Natural killer cell (primary cell): ENCODE measurements around the gene AZU1. TPM values are rescaled to one million over a fixed set of nuclear protein-coding genes. Genes with fewer than 3 reads are reported as not detected.
"Not testable (repeated sequence)": the region's sequence is repeated elsewhere in the genome, so short reads cannot be mapped to it uniquely, and the experiment has no call there.

Experiments
- ATAC-seq, 3 donors: fragments of 150-1000 bp in 2 of 3; fragments of 200-7000 bp in 1 of 3; cut with Tn5 transposase; 1 replicate in 1 of 3; 2 replicates in 2 of 3; pipeline ENCODE4 v1.10.0; 2021; ENCODE audit warnings: mild to moderate bottlenecking in 2 of 3, moderate library complexity in 2 of 3
- DNase-seq, 2 donors: peaks; one replicate each; pipeline versions ENCODE4 v3.0.0 to v3.0.0-alpha.2; 2013 to 2021; ENCODE audit warnings: mixed read lengths in 1 of 2
- H3K27ac ChIP-seq: one replicate; pipeline ENCODE4 v1.5.1; 2013; ENCODE audit warnings: mild to moderate bottlenecking, low read length
- H3K27me3 ChIP-seq: one replicate; pipeline ENCODE4 v1.6.1; 2013; ENCODE audit warnings: low read length; ENCODE audit not compliant: control insufficient read depth, insufficient read depth
- H3K36me3 ChIP-seq: one replicate; pipeline ENCODE4 v1.6.1; 2013; ENCODE audit warnings: low read length; ENCODE audit not compliant: control insufficient read depth, insufficient read depth
- H3K4me1 ChIP-seq: one replicate; pipeline ENCODE4 v1.6.1; 2013; ENCODE audit warnings: low read length; ENCODE audit not compliant: control insufficient read depth, insufficient read depth
- H3K4me3 ChIP-seq: one replicate; pipeline ENCODE4 v1.5.1; 2013; ENCODE audit warnings: low read length
- H3K9me3 ChIP-seq: one replicate; pipeline ENCODE4 v1.6.1; 2013; ENCODE audit warnings: low read length; ENCODE audit not compliant: control insufficient read depth, insufficient read depth
- H3K27ac Mint-ChIP-seq, 2 donors: one replicate each; pipeline ENCODE4 v1.8.0; 2022; ENCODE audit warnings: mild to moderate bottlenecking in 2 of 2, mixed read lengths in 2 of 2, moderate library complexity in 1 of 2
- H3K27me3 Mint-ChIP-seq, 2 donors: one replicate each; pipeline ENCODE4 v1.8.0; 2022; ENCODE audit warnings: low read depth in 2 of 2, mixed read lengths in 2 of 2
- H3K36me3 Mint-ChIP-seq: one replicate; pipeline ENCODE4 v1.8.0; 2022; ENCODE audit warnings: mixed read lengths
- H3K4me1 Mint-ChIP-seq, 2 donors: one replicate each; pipeline ENCODE4 v1.8.0; 2022; ENCODE audit warnings: mixed read lengths in 2 of 2
- H3K4me3 Mint-ChIP-seq: one replicate; pipeline ENCODE4 v1.8.0; 2022; ENCODE audit warnings: mild to moderate bottlenecking, moderate library complexity, mixed read lengths
- H3K9me3 Mint-ChIP-seq, 2 donors: one replicate each; pipeline ENCODE4 v1.8.0; 2022; ENCODE audit warnings: mixed read lengths in 2 of 2
- CTCF ChIP-seq: fragments of 200-600 bp; IDR thresholded peaks from one replicate; pipeline ENCODE4 v1.8.0; 2022; ENCODE audit warnings: antibody characterized with exemption
- WGBS: methylation state at CpG from one replicate; pipeline ENCODE4 v1.1.7; 2013; ENCODE audit warnings: missing lambda C conversion rate; ENCODE audit not compliant: insufficient coverage; 5-methylcytosine and 5-hydroxymethylcytosine counted together
- intact Hi-C: fragments of 100-400 bp; cut with micrococcal nuclease; formaldehyde crosslinking; loops from one replicate; pipeline ENCODE4 v1.14.2; 2022
- total RNA-seq, 4 donors: library from RNA; stranded (reverse); fragments of 120-200 nt in 1 of 4; gene quantifications; one replicate each; pipeline versions ENCODE4 v1.2.3 to v1.2.4, GENCODE V29; 2013 to 2022

Gene AZU1
- total RNA-seq, 3 donors from 2014 or later (not counting 1 experiment from before 2014, with no cell fraction given), result 0.87 to 2.5 (median 1.8) TPM

GRCh38 chr19:835210-835810 is 7.7 kb downstream of the AZU1 start:
- Mint-ChIP-seq H3K27ac (no peak overlapping the region), H3K9me3 (no peaks in the 10 kb centered on the region), H3K27me3 (peaks cover 0 to 7% of the 10 kb centered on the region in 2 donors), H3K4me3 (no peak overlapping the region), H3K4me1 (no peaks in the 10 kb centered on the region), H3K36me3 (no peaks in the 10 kb centered on the region)
- Histone ChIP-seq H3K9me3 (no peaks in the 10 kb centered on the region), H3K27ac (no peak overlapping the region), H3K36me3 (no peaks in the 10 kb centered on the region), H3K27me3 (no peaks in the 10 kb centered on the region), H3K4me3 (no peak overlapping the region), H3K4me1 (no peaks in the 10 kb centered on the region)
- TF ChIP-seq CTCF, result no peak
- 89% methylated on average over 31 of the region's 36 CpGs for WGBS
- ATAC-seq (no peak), DNase-seq (no peak)
- intact Hi-C loops, result no loop called here

- no peaks in the 10 kb centered on the region for H3K36me3 Mint-ChIP-seq
- 62% methylated on average over 24 of the region's 24 CpGs for WGBS
- ATAC-seq (no peak), DNase-seq (no peak)
- no peak for TF ChIP-seq CTCF
- peaks cover 3 to 18% of the 10 kb centered on the region in 2 donors for H3K27me3 Mint-ChIP-seq
- H3K27ac Mint-ChIP-seq, result no peak within 1 kb of the TSS
- Histone ChIP-seq H3K36me3 (no peaks in the 10 kb centered on the region), H3K27me3 (peaks cover 16% of the 10 kb centered on the region), H3K4me1 (peaks cover 12% of the 10 kb centered on the region), H3K9me3 (no peaks in the 10 kb centered on the region), H3K27ac (no peak within 1 kb of the TSS), H3K4me3 (no peak within 1 kb of the TSS)
- H3K4me1 Mint-ChIP-seq, result no peaks in the 10 kb centered on the region
- no peaks in the 10 kb centered on the region for H3K9me3 Mint-ChIP-seq
- intact Hi-C loops, result no loop called here
- H3K4me3 Mint-ChIP-seq, result no peak within 1 kb of the TSS
Measured at GRCh38 chr19:840519-841206, 13.0 kb downstream of the AZU1 start, which contains the start of gene PRTN3. Gene PRTN3, plus strand, starts transcription at chr19:840999. Its CDS starts 10 bp downstream, at chr19:841009.

GRCh38 chr19:842802-843179 is 15.2 kb downstream of the AZU1 start:
- 85% methylated on average over 7 of the region's 7 CpGs for WGBS
- H3K4me3 ChIP-seq, H3K27ac Mint-ChIP-seq, ATAC-seq, H3K9me3 ChIP-seq, intact Hi-C loops, H3K36me3 ChIP-seq, H3K27ac ChIP-seq, H3K9me3 Mint-ChIP-seq, H3K4me3 Mint-ChIP-seq, DNase-seq, H3K36me3 Mint-ChIP-seq, H3K4me1 Mint-ChIP-seq: not testable (repeated sequence)
- H3K27me3 Mint-ChIP-seq, result peaks cover 6 to 20% of the 10 kb centered on the region in 2 donors
- Histone ChIP-seq H3K4me1 (peaks cover 12% of the 10 kb centered on the region), H3K27me3 (peaks cover 20% of the 10 kb centered on the region)

GRCh38 chr19:843180-843835 is 15.7 kb downstream of the AZU1 start:
- no peaks in the 10 kb centered on the region for H3K4me1 Mint-ChIP-seq
- intact Hi-C loops, result no loop called here
- 7% methylated on average over 46 of the region's 46 CpGs for WGBS
- Histone ChIP-seq H3K27me3 (peaks cover 22% of the 10 kb centered on the region), H3K9me3 (no peaks in the 10 kb centered on the region), H3K4me3 (no peak overlapping the region), H3K4me1 (peaks cover 12% of the 10 kb centered on the region), H3K27ac (no peak overlapping the region), H3K36me3 (no peaks in the 10 kb centered on the region)
- peaks cover 6 to 20% of the 10 kb centered on the region in 2 donors for H3K27me3 Mint-ChIP-seq
- H3K27ac Mint-ChIP-seq, result no peak overlapping the region
- DNase-seq, result no peak
- no peaks in the 10 kb centered on the region for H3K36me3 Mint-ChIP-seq
- H3K9me3 Mint-ChIP-seq, result no peaks in the 10 kb centered on the region
- ATAC-seq, result peak in 1 of 3 donors; percentile 35
- no peak overlapping the region for H3K4me3 Mint-ChIP-seq
- no peak for TF ChIP-seq CTCF
